ENCODE data around the gene SYT9.
"Not testable (repeated sequence)": the region's sequence is repeated elsewhere in the genome, so short reads cannot be mapped to it uniquely, and the experiment has no call there.

Gene SYT9

GRCh38 chr11:7278314-7278917 lies 26.7 kb downstream of the SYT9 start:
- DNase-seq = no peak

GRCh38 chr11:7279676-7280075 lies 28.0 kb downstream of the SYT9 start:
- no peak for DNase-seq

- DNase-seq = no peak
Measured at GRCh38 chr11:7281079-7281478, 29.4 kb downstream of the SYT9 start.

- DNase-seq = no peak
Measured at GRCh38 chr11:7281809-7282208, 30.1 kb downstream of the SYT9 start.

- DNase-seq = no peak
Measured at GRCh38 chr11:7286178-7286577, 34.5 kb downstream of the SYT9 start.

- DNase-seq = no peak
Measured at GRCh38 chr11:7291100-7291829, 39.6 kb downstream of the SYT9 start.

- no peak for DNase-seq
Measured at GRCh38 chr11:7292922-7293321, 41.2 kb downstream of the SYT9 start.

GRCh38 chr11:7299393-7299792 lies 47.7 kb downstream of the SYT9 start:
- no peak for DNase-seq

- DNase-seq = no peak
Measured at GRCh38 chr11:7300281-7300680, 48.6 kb downstream of the SYT9 start.

- DNase-seq = no peak
Measured at GRCh38 chr11:7303146-7303545, 51.4 kb downstream of the SYT9 start.

GRCh38 chr11:7306900-7307299 lies 55.2 kb downstream of the SYT9 start:
- DNase-seq = no peak

GRCh38 chr11:7307836-7308235 lies 56.1 kb downstream of the SYT9 start:
- DNase-seq = no peak

- DNase-seq = no peak
Measured at GRCh38 chr11:7311903-7312302, 60.2 kb downstream of the SYT9 start.

GRCh38 chr11:7314811-7315604 lies 63.3 kb downstream of the SYT9 start:
- no peak for DNase-seq

- DNase-seq = no peak
Measured at GRCh38 chr11:7319501-7319900, 67.8 kb downstream of the SYT9 start.

- no peak for DNase-seq
Measured at GRCh38 chr11:7320306-7320705, 68.6 kb downstream of the SYT9 start.

- DNase-seq = no peak
Measured at GRCh38 chr11:7321473-7322450, 70.1 kb downstream of the SYT9 start.

- no peak for DNase-seq
Measured at GRCh38 chr11:7332451-7332850, 80.7 kb downstream of the SYT9 start.

- no peak for DNase-seq
Measured at GRCh38 chr11:7332962-7333361, 81.3 kb downstream of the SYT9 start.

- DNase-seq = not testable (repeated sequence)
Measured at GRCh38 chr11:7335442-7335841, 83.7 kb downstream of the SYT9 start.

- DNase-seq = no peak
Measured at GRCh38 chr11:7341551-7341950, 89.8 kb downstream of the SYT9 start.

- no peak for DNase-seq
Measured at GRCh38 chr11:7347611-7348431, 96.1 kb downstream of the SYT9 start.

Measured in activated CD4-positive, alpha-beta T cell treated with anti-CD3 and anti-CD28 coated beads, Interleukin-2, amount 50 U/mL, for 1 hour (primary cell).